Head of caudate nucleus (tissue), 42 donors: Measurements from ENCODE around the gene SERPINA1.
"Not testable (repeated sequence)": the region's sequence is repeated elsewhere in the genome, so short reads cannot be mapped to it uniquely, and the experiment has no call there.

Experiments
- DNase-seq, 42 donors: peaks; one replicate each; pipeline versions ENCODE4 v3.0.0 to v3.0.0-alpha.2; 2020 to 2021; ENCODE audit warnings: mixed read lengths in 7 of 42
- intact Hi-C: fragments of 100-400 bp; cut with DNase I; formaldehyde crosslinking; loops from one replicate; pipeline ENCODE4 v1.15.0; 2022

Gene SERPINA1

GRCh38 chr14:94376976-94377865 lies 11.2 kb downstream of the SERPINA1 start:
- peak in 2 of 42 donors; percentile 8 to 15 for DNase-seq
- intact Hi-C loops: no loop called here

GRCh38 chr14:94376108-94376975 lies 12.1 kb downstream of the SERPINA1 start:
- DNase-seq: peak in 2 of 42 donors; percentile 16
- intact Hi-C loops: no loop called here

GRCh38 chr14:94375552-94376107 lies 12.8 kb downstream of the SERPINA1 start:
- intact Hi-C loops: no loop called here
- DNase-seq: peak in 2 of 42 donors; percentile 9 to 30

GRCh38 chr14:94374749-94375260 lies 13.6 kb downstream of the SERPINA1 start:
- intact Hi-C loops: no loop called here

GRCh38 chr14:94374116-94374515 lies 14.3 kb downstream of the SERPINA1 start:
- intact Hi-C loops: no loop called here
- DNase-seq: peak in 1 of 42 donors; percentile 19

More at GRCh38 chr14:94374749-94375260, 13.6 kb downstream of the SERPINA1 start:
- peak in 1 of 42 donors; percentile 15 for DNase-seq

- peak in 2 of 42 donors; percentile 26 to 33 for DNase-seq
- intact Hi-C loops: no loop called here
These were observed 14.7 kb downstream of the SERPINA1 start for GRCh38 chr14:94373708-94374107.

GRCh38 chr14:94372021-94372605 lies 16.3 kb downstream of the SERPINA1 start:
- intact Hi-C loops: no loop called here
- DNase-seq: peak in 4 of 42 donors; percentile 3 to 16 (median 4)

- intact Hi-C loops: no loop called here
- no peak for DNase-seq
These were observed 17.9 kb downstream of the SERPINA1 start for GRCh38 chr14:94370524-94370910.

GRCh38 chr14:94369766-94370523 lies 18.5 kb downstream of the SERPINA1 start:
- intact Hi-C loops, DNase-seq: not testable (repeated sequence)

GRCh38 chr14:94368956-94369355 lies 19.4 kb downstream of the SERPINA1 start:
- DNase-seq: peak in 1 of 42 donors; percentile 9
- intact Hi-C loops: no loop called here

- intact Hi-C loops: no loop called here
- no peak for DNase-seq
These were observed 20.2 kb downstream of the SERPINA1 start for GRCh38 chr14:94368243-94368590.

GRCh38 chr14:94367347-94368242 lies 20.8 kb downstream of the SERPINA1 start:
- no peak for DNase-seq
- intact Hi-C loops: no loop called here

- DNase-seq: peak in 11 of 42 donors; percentile 6 to 69 (median 25)
- intact Hi-C loops: no loop called here
These were observed 22.1 kb downstream of the SERPINA1 start, which contains the start of gene SERPINA2 for GRCh38 chr14:94366146-94366915. TSS of gene SERPINA2 (minus strand) at chr14:94366698.

GRCh38 chr14:94365624-94366023 lies 22.8 kb downstream of the SERPINA1 start:
- no peak for DNase-seq
- intact Hi-C loops: no loop called here

GRCh38 chr14:94364964-94365363 lies 23.4 kb downstream of the SERPINA1 start:
- peak in 3 of 42 donors; percentile 9 to 31 (median 10) for DNase-seq
- intact Hi-C loops: no loop called here

- intact Hi-C loops: no loop called here
- DNase-seq: peak in 2 of 42 donors; percentile 16 to 23
These were observed 24.4 kb downstream of the SERPINA1 start for GRCh38 chr14:94364037-94364436.
